NCI-H748 (cell line): ENCODE data around the gene MEX3C.

Source experiments
- DNase-seq: peaks from one replicate; lab custom pipeline; 2025; ENCODE audit not compliant: unreplicated experiment; lab: John Stamatoyannopoulos, UW

MEX3C gene

GRCh38 chr18:51197661-51198424 lies at the start of gene MEX3C:
Gene MEX3C, minus strand, starts transcription at chr18:51197681. Its CDS starts 361 bp downstream, at chr18:51197320.
- DNase-seq, result peak; percentile 100

DNA sequence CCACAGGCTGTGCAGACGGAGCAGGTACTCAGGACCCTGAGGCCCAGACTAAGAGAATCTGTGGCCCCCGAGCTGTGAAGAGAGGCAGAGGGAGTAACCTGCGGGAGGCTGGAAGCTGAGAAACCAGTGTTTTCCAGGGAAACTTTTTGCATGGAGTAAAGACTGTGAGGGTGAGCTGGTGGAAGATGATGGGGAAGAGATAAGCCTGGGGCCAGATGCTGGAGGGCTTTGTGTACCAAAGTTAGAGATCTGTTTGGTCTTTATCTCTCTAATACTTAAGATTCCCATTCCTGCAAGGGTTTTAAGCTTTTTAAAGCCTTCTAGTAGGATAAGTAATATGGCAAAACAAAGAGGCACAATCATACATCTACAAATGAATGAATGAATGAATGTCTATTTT lies 43.7 kb upstream of the MEX3C start:
- DNase-seq, result no peak

- DNase-seq, result no peak
These were observed 38.7 kb upstream of the MEX3C start for GRCh38 chr18:51236225-51236624.

- no peak for DNase-seq
These were observed 37.7 kb upstream of the MEX3C start for GRCh38 chr18:51235009-51235789.

GRCh38 chr18:51234117-51235008 lies 36.9 kb upstream of the MEX3C start:
- DNase-seq, result no peak

DNA sequence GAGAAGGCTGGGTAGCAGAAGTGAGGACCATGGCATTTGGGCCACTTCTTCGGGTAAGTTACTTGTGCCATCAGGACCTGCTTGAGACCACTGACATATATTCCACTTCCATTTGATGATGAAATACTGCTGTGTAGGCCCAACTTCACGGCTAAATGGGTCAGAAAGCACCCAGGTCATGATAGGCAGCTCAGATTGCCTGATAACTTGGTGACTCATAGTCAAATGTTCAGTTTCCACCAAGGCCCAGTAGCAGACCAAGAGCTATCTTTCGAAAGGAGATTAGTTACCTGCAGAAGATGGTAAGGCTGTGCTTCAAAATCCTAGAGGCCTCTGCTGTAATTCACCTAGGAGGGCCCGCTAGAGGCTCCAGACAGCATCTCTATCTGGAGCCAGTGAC lies 31.8 kb upstream of the MEX3C start:
- no peak for DNase-seq

DNA sequence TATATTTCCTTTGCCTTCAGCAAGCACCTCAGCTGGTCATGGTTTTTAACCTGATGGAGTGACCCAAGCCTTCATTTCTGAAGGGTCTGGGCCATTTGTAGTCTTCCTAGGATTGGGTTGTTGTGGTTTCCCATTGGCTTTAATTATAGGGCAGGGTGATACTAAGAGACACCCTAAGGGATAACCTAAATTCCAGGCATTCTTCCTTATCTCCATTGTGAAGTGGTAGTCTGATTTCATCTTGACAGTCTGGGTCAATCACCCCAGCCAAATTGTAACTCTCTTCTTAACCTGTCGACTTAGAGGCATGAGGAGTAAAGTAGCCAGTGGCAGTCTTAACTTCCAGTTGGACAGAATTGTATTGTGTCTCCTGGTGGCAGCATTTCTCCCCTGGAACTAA lies 30.2 kb upstream of the MEX3C start:
- DNase-seq, result no peak

DNA sequence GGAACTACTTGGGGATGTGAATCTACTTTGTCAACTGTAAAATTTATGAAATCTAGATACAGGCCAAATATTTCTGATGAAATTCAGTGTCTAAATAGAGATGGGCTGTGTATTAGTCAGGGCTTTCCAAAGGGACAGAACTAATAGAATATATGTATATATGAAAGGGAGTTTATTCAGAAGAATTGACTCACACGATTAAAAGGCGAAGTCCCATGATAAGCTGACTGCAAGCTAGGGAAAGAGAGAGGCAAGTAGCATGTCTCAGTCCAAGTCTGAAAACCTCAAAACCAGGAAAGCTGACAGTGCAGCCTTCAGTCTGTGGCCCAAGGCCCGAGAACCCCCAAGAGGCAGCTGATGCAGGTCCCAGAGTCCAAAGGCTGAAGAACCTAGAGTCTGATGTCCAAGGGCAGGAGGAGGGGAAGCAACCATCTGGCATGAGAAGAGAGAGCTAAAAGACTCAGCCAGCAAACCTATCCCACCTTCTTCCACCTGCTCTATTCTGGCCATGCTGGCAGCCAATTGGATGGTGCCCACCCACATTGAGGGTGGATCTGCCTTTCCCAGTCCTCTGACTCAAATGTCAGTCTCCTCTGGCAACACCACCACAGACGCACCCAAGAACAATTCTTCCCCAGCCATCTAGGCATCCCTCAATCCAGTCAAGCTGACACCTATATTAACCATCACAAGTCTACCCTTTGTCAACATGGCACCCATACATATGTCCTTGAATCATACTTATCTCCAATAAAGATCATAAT lies 29.3 kb upstream of the MEX3C start:
- DNase-seq, result no peak

- DNase-seq, result no peak
These were observed 28.6 kb upstream of the MEX3C start for GRCh38 chr18:51226068-51226467.

GRCh38 chr18:51212606-51213005 lies 15.1 kb upstream of the MEX3C start:
- no peak for DNase-seq

GRCh38 chr18:51211552-51211951 lies 14.1 kb upstream of the MEX3C start:
- no peak for DNase-seq

DNA sequence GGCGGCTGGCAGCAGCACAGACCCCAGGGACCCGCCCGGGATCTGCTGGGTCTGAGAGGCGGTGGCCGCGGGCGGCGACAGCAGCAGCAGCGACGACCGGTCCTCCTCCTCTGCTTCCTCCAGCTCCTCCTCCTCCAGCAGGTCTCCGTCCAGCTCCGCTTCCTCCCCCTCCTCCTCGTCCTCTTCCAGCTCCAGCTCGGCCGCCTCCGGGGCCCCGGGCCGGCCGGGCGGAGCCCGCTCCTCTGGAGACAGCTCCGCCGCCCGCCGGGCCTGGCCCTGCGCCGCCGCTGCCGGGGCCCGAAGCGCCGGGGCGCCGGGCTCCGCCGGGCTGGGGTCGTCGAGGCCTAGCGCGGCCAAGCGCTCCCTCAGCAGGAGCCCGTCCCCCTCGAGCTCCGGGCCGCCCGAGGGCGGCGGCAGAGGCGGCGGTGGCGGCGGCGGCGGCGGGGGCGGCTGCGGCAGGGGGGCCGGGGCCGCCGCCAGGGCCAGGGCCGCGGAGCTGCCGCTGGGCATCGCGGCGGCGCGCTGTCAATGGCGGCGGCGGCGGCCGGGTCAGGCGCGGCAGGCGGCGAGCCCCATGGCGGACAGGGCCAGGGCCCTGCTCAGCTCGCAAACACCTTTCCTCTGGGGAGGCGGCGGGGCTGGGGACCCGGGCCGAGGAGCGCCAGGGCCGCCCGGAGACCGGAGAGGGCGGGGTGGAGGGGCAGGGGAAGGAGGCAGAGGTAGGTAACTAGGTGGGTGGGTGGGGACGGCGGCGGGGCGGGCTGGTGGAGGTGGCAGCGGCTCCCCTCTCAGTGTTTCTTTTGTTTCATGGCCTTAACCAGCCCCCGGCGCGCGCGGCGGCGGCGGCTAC lies 445 bp downstream of the MEX3C start:
- DNase-seq, result peak; percentile 61

DNA sequence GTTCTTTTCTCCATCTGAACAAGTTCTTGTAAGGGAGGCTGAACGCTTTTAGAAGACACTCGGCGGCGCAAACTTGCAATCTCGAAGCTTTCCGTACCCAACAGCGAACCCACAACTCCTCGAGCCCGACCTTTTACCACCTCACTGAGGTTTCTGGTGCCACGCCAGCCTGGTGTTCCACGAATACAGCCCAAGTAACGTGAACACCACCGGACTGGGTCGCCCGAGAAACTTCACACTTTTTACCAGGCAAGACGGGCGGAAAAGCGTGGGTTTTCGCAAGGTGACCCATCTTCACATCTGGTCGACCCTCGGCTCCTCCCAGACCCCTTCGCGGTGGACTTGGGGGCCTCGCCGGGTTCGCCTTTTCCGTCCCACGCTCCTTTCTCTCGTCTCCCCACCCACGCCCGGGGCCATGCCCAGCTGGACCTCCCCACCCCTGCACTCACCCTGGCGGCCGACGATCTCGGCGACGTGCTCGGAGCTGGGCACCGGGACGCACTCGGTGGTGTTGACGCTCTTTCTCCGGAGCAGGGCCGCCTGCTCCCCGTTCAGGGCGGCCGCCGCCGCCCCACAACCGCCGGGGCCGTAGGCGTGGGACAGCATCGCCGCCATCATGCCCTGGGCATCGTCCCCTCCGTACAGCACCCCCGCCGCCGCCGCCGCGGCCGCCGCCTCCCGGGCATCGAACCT lies 1.2 kb downstream of the MEX3C start:
- DNase-seq, result peak; percentile 49

- DNase-seq, result peak; percentile 80
These were observed 1.9 kb downstream of the MEX3C start for GRCh38 chr18:51195451-51196117.

- DNase-seq, result no peak
These were observed 2.4 kb downstream of the MEX3C start for GRCh38 chr18:51195086-51195450.

GRCh38 chr18:51194604-51195003 lies 2.9 kb downstream of the MEX3C start:
- DNase-seq, result peak; percentile 36

DNA sequence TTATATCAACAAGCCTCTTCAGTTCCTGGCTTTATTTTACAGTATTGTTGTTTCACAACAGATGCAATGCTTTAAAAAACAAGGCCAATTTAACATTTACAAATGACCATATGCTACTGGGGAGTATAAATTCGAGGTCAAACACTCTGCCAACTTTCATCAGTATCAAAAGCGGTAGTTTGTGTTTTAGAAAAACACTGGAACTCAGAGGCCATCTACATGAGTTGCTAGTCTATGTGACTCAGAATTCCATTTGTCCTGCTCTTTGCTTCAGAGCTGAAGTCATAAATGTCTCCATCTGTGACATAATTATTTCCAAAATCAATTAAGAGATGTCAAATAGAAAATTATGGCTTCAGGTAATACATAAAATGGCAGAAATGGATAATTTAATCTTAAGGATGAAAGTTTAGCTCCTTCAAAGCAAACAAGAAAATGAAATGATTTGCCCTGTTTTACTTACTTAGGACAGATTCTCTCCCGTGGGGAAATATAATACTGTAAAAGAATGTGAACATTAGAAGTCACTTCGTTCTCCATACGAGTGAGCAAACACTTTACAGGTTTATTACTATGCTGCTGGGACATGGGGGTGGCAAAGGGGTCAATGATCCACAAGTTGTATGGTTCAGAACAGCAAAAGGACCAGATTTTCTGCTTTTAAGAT lies 3.7 kb downstream of the MEX3C start:
- DNase-seq, result no peak

DNA sequence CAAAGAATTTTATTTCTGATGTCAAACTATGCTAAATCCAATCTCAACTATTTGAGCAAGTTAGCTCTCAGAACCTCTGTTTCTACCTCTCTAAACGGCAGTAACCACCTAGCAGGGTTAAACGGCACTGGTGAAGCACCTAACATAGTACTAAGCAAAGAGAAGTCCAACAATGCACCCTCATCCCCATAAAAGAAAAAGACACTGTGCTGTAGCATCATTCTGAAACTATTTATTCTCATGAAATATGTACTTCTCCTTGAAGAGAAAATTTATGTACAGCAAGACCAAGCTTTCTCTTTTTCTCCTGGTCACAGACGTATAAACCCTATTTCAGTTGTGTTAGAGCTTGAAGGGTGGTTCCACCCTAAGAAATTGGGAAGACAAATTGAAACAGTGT lies 4.8 kb downstream of the MEX3C start:
- no peak for DNase-seq
